K562 (cell line): ENCODE results near the gene SLC35B1. TPM values are rescaled to one million over a fixed set of nuclear protein-coding genes. Genes with fewer than 3 reads are reported as not detected.

Experiments
- BRF2 ChIP-seq: IDR thresholded peaks from 3 replicates; pipeline ENCODE4 v1.6.1; 2011; ENCODE audit warnings: borderline replicate concordance, mild to moderate bottlenecking; ENCODE audit not compliant: insufficient read length, insufficient read depth
- CHCHD3 ChIP-seq: fragments of 250-450 bp; sonication (Bioruptor Pico); IDR thresholded peaks from 2 replicates; pipeline ENCODE4 v2.1.2; 2022; ENCODE audit warnings: mild to moderate bottlenecking
- CREB3 ChIP-seq: fragments of 450-650 bp; conservative IDR thresholded peaks from 2 replicates; pipeline ENCODE4 v1.6.1; 2016; ENCODE audit warnings: missing genetic modification characterization, low read depth, mild to moderate bottlenecking, missing compliant biosample characterization, moderate library complexity
- HNRNPL ChIP-seq: fragments of 200-400 bp; formaldehyde crosslinking; IDR thresholded peaks from 2 replicates; pipeline ENCODE4 v1.6.1; 2017; ENCODE audit warnings: low read depth, mild to moderate bottlenecking, low read length
- HNRNPLL ChIP-seq: fragments of 200-400 bp; formaldehyde crosslinking; IDR thresholded peaks from 2 replicates; pipeline ENCODE4 v1.6.1; 2017; ENCODE audit warnings: low read length, low read depth, mild to moderate bottlenecking; ENCODE audit not compliant: poor library complexity, severe bottlenecking
- JUNB ChIP-seq: fragments of 450-650 bp; formaldehyde crosslinking; conservative IDR thresholded peaks from 2 replicates; pipeline ENCODE4 v1.4.0; 2020; ENCODE audit warnings: mild to moderate bottlenecking
- KDM1A ChIP-seq, 2 experiments: fragments of 450-650 bp; IDR thresholded peaks; 2 replicates each; pipeline ENCODE4 v1.6.1; 2016; ENCODE audit warnings: mild to moderate bottlenecking in 2 of 2
- MECOM ChIP-seq: fragments of 250-450 bp; sonication (Bioruptor Pico); IDR thresholded peaks from 2 replicates; pipeline ENCODE4 v1.8.0; 2022; ENCODE audit warnings: inconsistent platforms
- NCOR1 ChIP-seq: fragments of 450-650 bp; IDR thresholded peaks from 2 replicates; pipeline ENCODE4 v1.6.1; 2016; ENCODE audit warnings: mild to moderate bottlenecking, moderate library complexity
- OTX1 ChIP-seq: fragments of 450-650 bp; formaldehyde crosslinking; IDR thresholded peaks from 2 replicates; pipeline ENCODE4 v1.4.0; 2022; ENCODE audit warnings: mild to moderate bottlenecking
- POLR2B ChIP-seq: fragments of 450-650 bp; IDR thresholded peaks from 2 replicates; pipeline ENCODE4 v1.6.1; 2018; ENCODE audit warnings: low read depth; ENCODE audit not compliant: partially characterized antibody
- POU5F1 ChIP-seq: fragments of 150-350 bp; IDR thresholded peaks from 2 replicates; pipeline ENCODE4 v1.6.1; 2014; ENCODE audit warnings: borderline replicate concordance, low read length, low read depth, mild to moderate bottlenecking; ENCODE audit not compliant: partially characterized antibody
- RFX7 ChIP-seq: fragments of 250-450 bp; sonication (Bioruptor Pico); IDR thresholded peaks from 2 replicates; pipeline ENCODE4 v1.5.1; 2021; ENCODE audit warnings: mild to moderate bottlenecking
- SIRT6 ChIP-seq: IDR thresholded peaks from one replicate; pipeline ENCODE4 v1.6.1; 2012; ENCODE audit warnings: low read depth, mild to moderate bottlenecking, control low read depth, inconsistent platforms, low read length, moderate library complexity
- TFE3 ChIP-seq: fragments of 450-650 bp; formaldehyde crosslinking; IDR thresholded peaks from 2 replicates; pipeline ENCODE4 v1.4.0; 2020; ENCODE audit warnings: mild to moderate bottlenecking, mixed read lengths
- U2AF1 ChIP-seq: fragments of 200-400 bp; formaldehyde crosslinking; optimal IDR thresholded peaks from 2 replicates; pipeline ENCODE3; 2017; ENCODE audit warnings: mild to moderate bottlenecking, low read depth, low read length, moderate library complexity
- ZBTB49 ChIP-seq: sonication (generic); formaldehyde crosslinking; IDR thresholded peaks from 2 replicates; pipeline ENCODE4 v1.8.0; 2022; ENCODE audit warnings: missing genetic modification reagents, mild to moderate bottlenecking, borderline replicate concordance
- ZNF398 ChIP-seq: fragments of 250-450 bp; sonication (Bioruptor Pico); IDR thresholded peaks from 2 replicates; pipeline ENCODE4 v1.8.0; 2021; ENCODE audit warnings: moderate library complexity, mild to moderate bottlenecking, inconsistent platforms
- ZNF431 ChIP-seq: sonication (generic); formaldehyde crosslinking; IDR thresholded peaks from 2 replicates; pipeline ENCODE4 v1.8.0; 2022; ENCODE audit warnings: mild to moderate bottlenecking, missing genetic modification reagents
- polyA plus RNA-seq, 8 experiments: library from polyadenylated mRNA; depleted of rRNA in 4 of 8; stranded (reverse) in 5 of 8; unstranded in 3 of 8; fragments of >200 nt; fragmentation: Nextera tagmentation in 2 of 8; fragmentation: Illumina TruSeq in 1 of 8; extraction: Ambion mirVana in 2 of 8; extraction: Trizol in 1 of 8; gene quantifications; 2 replicates each; pipeline versions ENCODE4 v1.2.1 to v1.2.3, GENCODE V29; 2011 to 2014; ENCODE audit warnings: inconsistent platforms in 1 of 8, missing spikeins in 1 of 8
- total RNA-seq, 7 experiments: library from RNA; depleted of rRNA in 6 of 7; stranded (reverse); fragments of >200 nt in 6 of 7; fragmentation: Illumina TruSeq in 2 of 7; extraction: Trizol in 2 of 7; gene quantifications; 2 replicates each; pipeline versions ENCODE4 v1.2.1 to v1.2.3, GENCODE V29; 2011 to 2021; ENCODE audit warnings: low replicate concordance in 1 of 7

SLC35B1 gene
- total and polyA plus RNA-seq, 9 of the 15 experiments (the other 6 are each of a cell fraction or from before 2014, with no cell fraction given) = 51.4 to 87.9 (median 66.3) TPM

GRCh38 chr17:49677933-49678847, 29.6 kb downstream of the SLC35B1 start, which contains the start of gene SPOP (continued):
- no peak for TF ChIP-seq ZBTB49 (CRISPR knock-in tag)
- no peak for TF ChIP-seq POLR2B
- TF ChIP-seq MECOM (CRISPR knock-in tag) = no peak
- no peak for TF ChIP-seq TFE3
- TF ChIP-seq U2AF1 = no peak
- TF ChIP-seq CREB3 (tag) = 0 out of 2 replicates have a peak, but pooled peaks have one; percentile 47
- TF ChIP-seq KDM1A (IDR thresholded peaks at IDR 0.05) = peak in 1 of 2 experiments; percentile 2; a peak in 1 of 4 replicates
- TF ChIP-seq BRF2 = no peak
- TF ChIP-seq JUNB (CRISPR knock-in tag) = no peak
- TF ChIP-seq ZNF398 (CRISPR knock-in tag) = no peak
- TF ChIP-seq POU5F1 = no peak
- TF ChIP-seq RFX7 (CRISPR knock-in tag) = no peak
- TF ChIP-seq ZNF431 = no peak
- no peak for TF ChIP-seq HNRNPLL
- no peak for TF ChIP-seq NCOR1
- TF ChIP-seq HNRNPL = no peak
- TF ChIP-seq OTX1 (CRISPR knock-in tag) = 0 out of 2 replicates have a peak, but pooled peaks have one; percentile 58
- no peak for TF ChIP-seq SIRT6
- TF ChIP-seq CHCHD3 (CRISPR knock-in tag) = no peak
